Ishikawa (cell line): Measurements from ENCODE around the gene RYR1.

Source experiments
- TEAD4 ChIP-seq: IDR thresholded peaks from 2 replicates; pipeline ENCODE4 v1.6.1; 2012
- TF ChIP-seq, protein P1 (sequence below): IDR thresholded peaks from 2 replicates; pipeline ENCODE4 v1.6.1; 2012; ENCODE audit warnings: low read depth, mild to moderate bottlenecking

DNA sequence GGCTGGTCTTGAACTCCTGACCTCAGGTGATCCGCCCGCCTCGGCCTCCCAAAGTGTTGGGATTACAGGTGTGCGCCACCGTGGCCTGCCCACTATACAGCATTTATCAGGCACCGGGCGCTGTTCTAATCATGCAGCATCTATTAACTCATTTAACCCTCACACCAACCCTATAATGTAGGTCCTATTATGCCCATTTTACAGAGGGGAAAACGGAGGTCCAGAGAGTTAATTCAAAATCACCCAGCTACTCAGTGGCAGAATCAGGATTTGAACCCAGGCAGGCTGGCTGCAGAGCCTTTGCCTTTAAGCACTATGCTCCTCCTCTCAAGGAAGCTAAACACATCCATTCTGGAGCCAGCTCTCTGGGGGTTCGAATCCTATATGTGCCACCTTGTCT, 130.0 kb downstream of the RYR1 start:
- TF ChIP-seq TEAD4 = no peak
- TF ChIP-seq, protein P1, sequence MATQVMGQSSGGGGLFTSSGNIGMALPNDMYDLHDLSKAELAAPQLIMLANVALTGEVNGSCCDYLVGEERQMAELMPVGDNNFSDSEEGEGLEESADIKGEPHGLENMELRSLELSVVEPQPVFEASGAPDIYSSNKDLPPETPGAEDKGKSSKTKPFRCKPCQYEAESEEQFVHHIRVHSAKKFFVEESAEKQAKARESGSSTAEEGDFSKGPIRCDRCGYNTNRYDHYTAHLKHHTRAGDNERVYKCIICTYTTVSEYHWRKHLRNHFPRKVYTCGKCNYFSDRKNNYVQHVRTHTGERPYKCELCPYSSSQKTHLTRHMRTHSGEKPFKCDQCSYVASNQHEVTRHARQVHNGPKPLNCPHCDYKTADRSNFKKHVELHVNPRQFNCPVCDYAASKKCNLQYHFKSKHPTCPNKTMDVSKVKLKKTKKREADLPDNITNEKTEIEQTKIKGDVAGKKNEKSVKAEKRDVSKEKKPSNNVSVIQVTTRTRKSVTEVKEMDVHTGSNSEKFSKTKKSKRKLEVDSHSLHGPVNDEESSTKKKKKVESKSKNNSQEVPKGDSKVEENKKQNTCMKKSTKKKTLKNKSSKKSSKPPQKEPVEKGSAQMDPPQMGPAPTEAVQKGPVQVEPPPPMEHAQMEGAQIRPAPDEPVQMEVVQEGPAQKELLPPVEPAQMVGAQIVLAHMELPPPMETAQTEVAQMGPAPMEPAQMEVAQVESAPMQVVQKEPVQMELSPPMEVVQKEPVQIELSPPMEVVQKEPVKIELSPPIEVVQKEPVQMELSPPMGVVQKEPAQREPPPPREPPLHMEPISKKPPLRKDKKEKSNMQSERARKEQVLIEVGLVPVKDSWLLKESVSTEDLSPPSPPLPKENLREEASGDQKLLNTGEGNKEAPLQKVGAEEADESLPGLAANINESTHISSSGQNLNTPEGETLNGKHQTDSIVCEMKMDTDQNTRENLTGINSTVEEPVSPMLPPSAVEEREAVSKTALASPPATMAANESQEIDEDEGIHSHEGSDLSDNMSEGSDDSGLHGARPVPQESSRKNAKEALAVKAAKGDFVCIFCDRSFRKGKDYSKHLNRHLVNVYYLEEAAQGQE = no peak
